ENCODE results near the gene ANKMY1. TPM values are rescaled to one million over a fixed set of nuclear protein-coding genes. Genes with fewer than 3 reads are reported as not detected.

ANKMY1 gene
- total RNA-seq, 1 experiment from 2014 or later: 28.3 TPM

DNA sequence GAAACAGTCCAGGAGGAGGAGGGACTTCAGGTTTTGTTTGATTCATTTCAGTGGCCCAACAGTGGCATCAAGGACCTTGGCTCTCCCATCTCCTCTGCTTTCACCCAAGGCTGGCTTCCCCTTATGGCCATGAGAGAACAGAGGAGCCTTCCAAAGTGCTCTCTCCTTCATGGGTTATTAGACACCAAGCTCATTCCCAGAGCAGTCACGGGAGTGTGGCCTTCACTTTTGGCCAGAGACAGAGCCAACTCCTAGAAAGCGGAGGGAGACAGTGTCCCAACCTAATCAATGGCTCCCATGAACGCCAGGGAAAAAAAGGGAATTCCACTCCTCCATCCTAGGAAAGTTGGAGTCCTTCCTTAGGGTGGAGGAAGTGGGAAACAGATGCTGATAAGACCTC lies 1.5 kb upstream of the ANKMY1 start:
- no peak for TF ChIP-seq EGR1 (IDR thresholded peaks at IDR 0.05; ENCODE audit: low read depth)
- no peak for TF ChIP-seq ZNF274 (IDR thresholded peaks at IDR 0.05; ENCODE audit: low read depth, low read length)
- no peak for TF ChIP-seq ZFX (IDR thresholded peaks at IDR 0.05)
- TF ChIP-seq, protein P1, sequence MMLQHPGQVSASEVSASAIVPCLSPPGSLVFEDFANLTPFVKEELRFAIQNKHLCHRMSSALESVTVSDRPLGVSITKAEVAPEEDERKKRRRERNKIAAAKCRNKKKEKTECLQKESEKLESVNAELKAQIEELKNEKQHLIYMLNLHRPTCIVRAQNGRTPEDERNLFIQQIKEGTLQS (IDR thresholded peaks at IDR 0.05): no peak
- TF ChIP-seq, protein P2, sequence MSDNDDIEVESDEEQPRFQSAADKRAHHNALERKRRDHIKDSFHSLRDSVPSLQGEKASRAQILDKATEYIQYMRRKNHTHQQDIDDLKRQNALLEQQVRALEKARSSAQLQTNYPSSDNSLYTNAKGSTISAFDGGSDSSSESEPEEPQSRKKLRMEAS (IDR thresholded peaks at IDR 0.05): no peak
- Histone ChIP-seq H3K79me2 (ENCODE audit: insufficient read depth, low read length) (peaks cover 56% of the 10 kb centered on the region), H3K36me3 (ENCODE audit: control insufficient read depth in 1 of 2, insufficient read depth in 2 of 2, low read length in 2 of 2) (peaks cover 0 to 7% of the 10 kb centered on the region in 2 experiments; a peak in 1 of 4 replicates), H2AFZ (ENCODE audit: low read depth, low read length, poor library complexity, severe bottlenecking) (no peak overlapping the region), H3K9ac (ENCODE audit: low read length) (peak overlapping the region; percentile 94), H3K27me3 (ENCODE audit: insufficient read depth, low read length) (no peaks in the 10 kb centered on the region), H3K27ac (ENCODE audit: low read depth, low read length) (peak overlapping the region; percentile 98), H4K20me1 (ENCODE audit: insufficient read depth) (no peaks in the 10 kb centered on the region), H3K9me2 (ENCODE audit: insufficient read depth) (no peaks in the 10 kb centered on the region), H3K4me2 (ENCODE audit: low read length) (peak overlapping the region; percentile 80), H3K4me3 (replicated peaks in 1 of 2; ENCODE audit: low read depth in 1 of 2, low read length in 2 of 2) (peak overlapping the region; percentile 67 to 69), H3K9me3 (ENCODE audit: control insufficient read depth in 1 of 2, insufficient read depth in 1 of 2, low read depth in 1 of 2, low read length in 2 of 2) (no peaks in the 10 kb centered on the region), H3K4me1 (ENCODE audit: control insufficient read depth in 1 of 2, insufficient read depth in 2 of 2, low read length in 2 of 2) (peaks cover 21 to 39% of the 10 kb centered on the region in 2 experiments)
- DNase-seq (ENCODE audit: low read depth, low spot score): no peak
- CTCF ChIA-PET: interaction anchor here (1.1 kb wide), 1 partner anchor 21 kb away, joined by 3 read pairs; no protein-coding TSS in a partner anchor
- RAD21 ChIA-PET (ENCODE audit: low non-redundant PET in 1 of 2, low total read pairs in 2 of 2, uncharacterized antibody in 2 of 2, unreplicated experiment in 2 of 2): no interaction called here
- intact Hi-C loops (cut with micrococcal nuclease): no loop called here
- no TSS peak for BruUV-seq (replicated peaks)
- POLR2A ChIA-PET: no interaction called here
- no peak for ATAC-seq

DNA sequence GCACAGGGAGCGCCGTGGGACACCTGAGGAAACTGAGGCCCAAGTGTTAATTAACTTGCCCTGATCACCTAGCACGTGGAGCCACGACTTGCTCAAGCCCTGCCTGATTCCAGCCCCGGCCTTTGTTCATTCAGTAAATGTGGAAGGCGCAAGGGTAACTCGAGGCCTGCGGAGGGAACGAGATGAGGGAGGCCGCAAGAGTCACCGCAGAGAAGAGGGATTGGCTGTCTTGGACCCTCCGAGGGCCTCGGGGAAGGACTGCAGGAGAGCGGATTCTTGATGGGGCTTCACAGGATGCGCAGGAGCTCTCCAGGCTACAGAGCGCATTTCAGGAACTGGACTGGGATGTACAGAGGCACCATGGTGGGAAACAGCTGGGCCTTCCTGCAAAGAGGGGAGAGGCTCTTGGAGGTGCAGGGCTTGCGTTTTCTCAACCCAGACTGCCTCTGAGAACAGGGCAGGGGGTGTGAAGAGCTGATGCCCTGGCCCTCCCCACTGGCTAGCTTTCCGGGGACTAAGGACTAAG lies 511 bp upstream of the ANKMY1 start:
- no peak overlapping the region for H3K4me3 ChIP-seq (replicated peaks in 1 of 2; ENCODE audit: low read depth in 1 of 2, low read length in 2 of 2)
- BruUV-seq (replicated peaks): no TSS peak
- DNase-seq (ENCODE audit: low read depth, low spot score): no peak
- H2AFZ ChIP-seq (ENCODE audit: low read depth, low read length, poor library complexity, severe bottlenecking): no peak overlapping the region
- RAD21 ChIA-PET (ENCODE audit: low non-redundant PET in 1 of 2, low total read pairs in 2 of 2, uncharacterized antibody in 2 of 2, unreplicated experiment in 2 of 2): no interaction called here
- H3K9ac ChIP-seq (ENCODE audit: low read length): no peak overlapping the region
- intact Hi-C loops (cut with micrococcal nuclease): no loop called here
- no peak for ATAC-seq
- CTCF ChIA-PET: no interaction called here
- no peaks in the 10 kb centered on the region for H4K20me1 ChIP-seq (ENCODE audit: insufficient read depth)
- peaks cover 17 to 31% of the 10 kb centered on the region in 2 experiments for H3K4me1 ChIP-seq (ENCODE audit: control insufficient read depth in 1 of 2, insufficient read depth in 2 of 2, low read length in 2 of 2)
- peak overlapping the region; percentile 80; the same call in 1 of the 2 replicates for H3K4me2 ChIP-seq (ENCODE audit: low read length)
- H3K27ac ChIP-seq (ENCODE audit: low read depth, low read length): no peak overlapping the region; the same call in 1 of the 2 replicates
- peaks cover 61% of the 10 kb centered on the region for H3K79me2 ChIP-seq (ENCODE audit: insufficient read depth, low read length)
- no peaks in the 10 kb centered on the region for H3K9me2 ChIP-seq (ENCODE audit: insufficient read depth)
- no peaks in the 10 kb centered on the region for H3K9me3 ChIP-seq (ENCODE audit: control insufficient read depth in 1 of 2, insufficient read depth in 1 of 2, low read depth in 1 of 2, low read length in 2 of 2)
- peaks cover 0 to 7% of the 10 kb centered on the region in 2 experiments; a peak in 1 of 4 replicates for H3K36me3 ChIP-seq (ENCODE audit: control insufficient read depth in 1 of 2, insufficient read depth in 2 of 2, low read length in 2 of 2)
- no peaks in the 10 kb centered on the region for H3K27me3 ChIP-seq (ENCODE audit: insufficient read depth, low read length)
- POLR2A ChIA-PET: no interaction called here
- no peak for TF ChIP-seq YY1 (IDR thresholded peaks at IDR 0.05; ENCODE audit: extremely low read depth, insufficient replicate concordance, low read depth, low read length)
- no peak for TF ChIP-seq EZH2 (IDR thresholded peaks at IDR 0.05)
- TF ChIP-seq SRF (IDR thresholded peaks at IDR 0.05; ENCODE audit: low read depth): no peak
- TF ChIP-seq CEBPB (IDR thresholded peaks at IDR 0.05; ENCODE audit: low read depth): no peak
- no peak for TF ChIP-seq FOSL1 (IDR thresholded peaks at IDR 0.05; ENCODE audit: low read depth)
- TF ChIP-seq SIN3A (IDR thresholded peaks at IDR 0.05; ENCODE audit: low read depth): no peak
- no peak for TF ChIP-seq ZFX (IDR thresholded peaks at IDR 0.05)
- TF ChIP-seq CBX3 (IDR thresholded peaks at IDR 0.05; ENCODE audit: low read depth): no peak
- TF ChIP-seq, protein P3, sequence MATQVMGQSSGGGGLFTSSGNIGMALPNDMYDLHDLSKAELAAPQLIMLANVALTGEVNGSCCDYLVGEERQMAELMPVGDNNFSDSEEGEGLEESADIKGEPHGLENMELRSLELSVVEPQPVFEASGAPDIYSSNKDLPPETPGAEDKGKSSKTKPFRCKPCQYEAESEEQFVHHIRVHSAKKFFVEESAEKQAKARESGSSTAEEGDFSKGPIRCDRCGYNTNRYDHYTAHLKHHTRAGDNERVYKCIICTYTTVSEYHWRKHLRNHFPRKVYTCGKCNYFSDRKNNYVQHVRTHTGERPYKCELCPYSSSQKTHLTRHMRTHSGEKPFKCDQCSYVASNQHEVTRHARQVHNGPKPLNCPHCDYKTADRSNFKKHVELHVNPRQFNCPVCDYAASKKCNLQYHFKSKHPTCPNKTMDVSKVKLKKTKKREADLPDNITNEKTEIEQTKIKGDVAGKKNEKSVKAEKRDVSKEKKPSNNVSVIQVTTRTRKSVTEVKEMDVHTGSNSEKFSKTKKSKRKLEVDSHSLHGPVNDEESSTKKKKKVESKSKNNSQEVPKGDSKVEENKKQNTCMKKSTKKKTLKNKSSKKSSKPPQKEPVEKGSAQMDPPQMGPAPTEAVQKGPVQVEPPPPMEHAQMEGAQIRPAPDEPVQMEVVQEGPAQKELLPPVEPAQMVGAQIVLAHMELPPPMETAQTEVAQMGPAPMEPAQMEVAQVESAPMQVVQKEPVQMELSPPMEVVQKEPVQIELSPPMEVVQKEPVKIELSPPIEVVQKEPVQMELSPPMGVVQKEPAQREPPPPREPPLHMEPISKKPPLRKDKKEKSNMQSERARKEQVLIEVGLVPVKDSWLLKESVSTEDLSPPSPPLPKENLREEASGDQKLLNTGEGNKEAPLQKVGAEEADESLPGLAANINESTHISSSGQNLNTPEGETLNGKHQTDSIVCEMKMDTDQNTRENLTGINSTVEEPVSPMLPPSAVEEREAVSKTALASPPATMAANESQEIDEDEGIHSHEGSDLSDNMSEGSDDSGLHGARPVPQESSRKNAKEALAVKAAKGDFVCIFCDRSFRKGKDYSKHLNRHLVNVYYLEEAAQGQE (IDR thresholded peaks at IDR 0.05; ENCODE audit: low read depth): no peak
- TF ChIP-seq, protein P4, sequence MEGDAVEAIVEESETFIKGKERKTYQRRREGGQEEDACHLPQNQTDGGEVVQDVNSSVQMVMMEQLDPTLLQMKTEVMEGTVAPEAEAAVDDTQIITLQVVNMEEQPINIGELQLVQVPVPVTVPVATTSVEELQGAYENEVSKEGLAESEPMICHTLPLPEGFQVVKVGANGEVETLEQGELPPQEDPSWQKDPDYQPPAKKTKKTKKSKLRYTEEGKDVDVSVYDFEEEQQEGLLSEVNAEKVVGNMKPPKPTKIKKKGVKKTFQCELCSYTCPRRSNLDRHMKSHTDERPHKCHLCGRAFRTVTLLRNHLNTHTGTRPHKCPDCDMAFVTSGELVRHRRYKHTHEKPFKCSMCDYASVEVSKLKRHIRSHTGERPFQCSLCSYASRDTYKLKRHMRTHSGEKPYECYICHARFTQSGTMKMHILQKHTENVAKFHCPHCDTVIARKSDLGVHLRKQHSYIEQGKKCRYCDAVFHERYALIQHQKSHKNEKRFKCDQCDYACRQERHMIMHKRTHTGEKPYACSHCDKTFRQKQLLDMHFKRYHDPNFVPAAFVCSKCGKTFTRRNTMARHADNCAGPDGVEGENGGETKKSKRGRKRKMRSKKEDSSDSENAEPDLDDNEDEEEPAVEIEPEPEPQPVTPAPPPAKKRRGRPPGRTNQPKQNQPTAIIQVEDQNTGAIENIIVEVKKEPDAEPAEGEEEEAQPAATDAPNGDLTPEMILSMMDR (IDR thresholded peaks at IDR 0.05 in 2 of 3, conservative IDR thresholded peaks at IDR 0.05 in 1 of 3; ENCODE audit: borderline replicate concordance in 1 of 3, insufficient read depth in 1 of 3, low read depth in 2 of 3, low read length in 2 of 3): no peak
- TF ChIP-seq JUND (IDR thresholded peaks at IDR 0.05): no peak
- no peak for TF ChIP-seq RAD21 (IDR thresholded peaks at IDR 0.05; ENCODE audit: low read depth)
- TF ChIP-seq POLR2A (IDR thresholded peaks at IDR 0.05; ENCODE audit: borderline replicate concordance, extremely low read depth, insufficient read depth, insufficient read length): no peak

Data from HCT116 (cell line).